GM23338 (cell line): ENCODE data around the gene PDE4D. TPM values are rescaled to one million over a fixed set of nuclear protein-coding genes. Genes with fewer than 3 reads are reported as not detected.
A peak's percentile ranks its signal among the peaks of the same experiment; 100 is the strongest.

ENCODE experiments used
- ATAC-seq: fragments of 200-7000 bp; cut with Tn5 transposase; 3 replicates; pipeline ENCODE4 v1.9.1; 2020
- DNase-seq: peaks from one replicate; pipeline ENCODE4 v3.0.0-alpha.2; 2015; ENCODE audit warnings: low spot score
- H2AFZ ChIP-seq: fragments of 200-600 bp; sonication (generic); 2 replicates; pipeline ENCODE4 v1.8.0; 2016; ENCODE audit warnings: antibody characterized with exemption, mild to moderate bottlenecking, moderate library complexity
- H3F3A ChIP-seq: fragments of 200-600 bp; sonication (generic); replicated peaks from 2 replicates; pipeline ENCODE4 v1.8.0; 2017; ENCODE audit warnings: antibody characterized with exemption, mixed run types, low read depth
- H3K27ac ChIP-seq: fragments of 200-600 bp; sonication (generic); 2 replicates; pipeline ENCODE4 v1.6.1; 2016; ENCODE audit warnings: low read depth
- H3K27me3 ChIP-seq: fragments of 200-600 bp; sonication (generic); 2 replicates; pipeline ENCODE4 v1.8.0; 2016; ENCODE audit warnings: mild to moderate bottlenecking, mixed run types, moderate library complexity; ENCODE audit not compliant: insufficient read depth
- H3K36me3 ChIP-seq: fragments of 200-600 bp; sonication (generic); 2 replicates; pipeline ENCODE4 v1.8.0; 2016; ENCODE audit warnings: mild to moderate bottlenecking; ENCODE audit not compliant: insufficient read depth
- H3K4me1 ChIP-seq: fragments of 200-600 bp; sonication (generic); 2 replicates; pipeline ENCODE4 v1.8.0; 2016; ENCODE audit warnings: mild to moderate bottlenecking, moderate library complexity; ENCODE audit not compliant: insufficient read depth
- H3K4me2 ChIP-seq: fragments of 200-600 bp; sonication (generic); 2 replicates; pipeline ENCODE4 v1.7.1; 2017; ENCODE audit warnings: mixed run types
- H3K4me3 ChIP-seq: fragments of 200-600 bp; sonication (generic); 2 replicates; pipeline ENCODE4 v1.6.1; 2016; ENCODE audit warnings: mixed run types
- H3K79me2 ChIP-seq: fragments of 200-600 bp; sonication (generic); replicated peaks from 2 replicates; pipeline ENCODE4 v1.8.0; 2017; ENCODE audit warnings: mild to moderate bottlenecking; ENCODE audit not compliant: insufficient read depth
- H3K9me2 ChIP-seq: fragments of 200-600 bp; sonication (generic); 2 replicates; pipeline ENCODE4 v1.8.0; 2017; ENCODE audit not compliant: insufficient read depth
- H4K20me1 ChIP-seq: fragments of 200-600 bp; sonication (generic); replicated peaks from 2 replicates; pipeline ENCODE4 v1.8.0; 2017; ENCODE audit warnings: mild to moderate bottlenecking; ENCODE audit not compliant: insufficient read depth
- H3K27ac Mint-ChIP-seq: 2 replicates; pipeline ENCODE4 v1.8.0; 2020; ENCODE audit warnings: inconsistent platforms, mild to moderate bottlenecking, moderate library complexity, mixed read lengths
- H3K27me3 Mint-ChIP-seq: 3 replicates; pipeline ENCODE4 v1.8.0; 2022; ENCODE audit warnings: low read depth, mild to moderate bottlenecking, moderate library complexity, mixed read lengths, inconsistent platforms; ENCODE audit not compliant: insufficient read depth, poor library complexity
- H3K36me3 Mint-ChIP-seq: 3 replicates; pipeline ENCODE4 v1.8.0; 2021; ENCODE audit warnings: low read depth, mild to moderate bottlenecking, inconsistent platforms, moderate library complexity, mixed read lengths
- H3K4me1 Mint-ChIP-seq: 3 replicates; pipeline ENCODE4 v1.8.0; 2020; ENCODE audit warnings: mild to moderate bottlenecking, inconsistent platforms, mixed read lengths
- H3K4me3 Mint-ChIP-seq: 3 replicates; pipeline ENCODE4 v1.8.0; 2021; ENCODE audit warnings: moderate library complexity, mild to moderate bottlenecking, inconsistent platforms, mixed read lengths
- H3K9me3 Mint-ChIP-seq: 3 replicates; pipeline ENCODE4 v1.8.0; 2020; ENCODE audit warnings: moderate library complexity, mild to moderate bottlenecking, inconsistent platforms, mixed read lengths
- CREB1 ChIP-seq: fragments of 250-450 bp; sonication (Bioruptor Pico); IDR thresholded peaks from 2 replicates; pipeline ENCODE4 v1.5.0; 2020; ENCODE audit warnings: low read depth, mild to moderate bottlenecking, moderate library complexity
- CTCF ChIP-seq, 2 experiments: fragments of 200-600 bp in 1 of 2; sonication (generic) in 1 of 2; conservative IDR thresholded peaks; 2 replicates each; pipeline versions ENCODE4 v1.5.1 to v1.6.1; 2016 to 2017; ENCODE audit warnings: antibody characterized with exemption in 2 of 2, low read depth in 2 of 2, mild to moderate bottlenecking in 2 of 2, moderate library complexity in 1 of 2
- ETS1 ChIP-seq: IDR thresholded peaks from 2 replicates; pipeline ENCODE4 v1.6.1; 2016; ENCODE audit warnings: antibody characterized with exemption
- EZH2 ChIP-seq: fragments of 200-600 bp; sonication (generic); IDR thresholded peaks from one replicate; pipeline ENCODE4 v1.8.0; 2017; ENCODE audit warnings: antibody characterized with exemption, mild to moderate bottlenecking, low read depth; ENCODE audit not compliant: unreplicated experiment
- EZH2phosphoT487 ChIP-seq: fragments of 200-600 bp; sonication (generic); IDR thresholded peaks from one replicate; pipeline ENCODE4 v1.8.1; 2018; ENCODE audit warnings: antibody characterized with exemption; ENCODE audit not compliant: unreplicated experiment
- NANOG ChIP-seq: IDR thresholded peaks from 2 replicates; pipeline ENCODE4 v1.6.1; 2016; ENCODE audit warnings: antibody characterized with exemption, borderline replicate concordance
- ZNF114 ChIP-seq: fragments of 250-450 bp; sonication (Bioruptor Pico); IDR thresholded peaks from 2 replicates; pipeline ENCODE4 v1.5.0; 2020; ENCODE audit warnings: mild to moderate bottlenecking, moderate library complexity
- ZNF331 ChIP-seq: fragments of 250-450 bp; sonication (Bioruptor Pico); IDR thresholded peaks from 2 replicates; pipeline ENCODE4 v1.5.0; 2020; ENCODE audit warnings: low read depth, mild to moderate bottlenecking, moderate library complexity
- polyA plus RNA-seq: library from polyadenylated mRNA; unstranded; fragments of >200 nt; fragmentation: Nextera tagmentation; extraction: Ambion mirVana; gene quantifications from 2 replicates; pipeline ENCODE4 v1.2.1, GENCODE V29; 2016
- total RNA-seq: library from RNA; depleted of rRNA; stranded (reverse); fragments of >200 nt; shearing (Covaris generic); gene quantifications from 2 replicates; pipeline ENCODE4 v1.2.3, GENCODE V29; 2014

The PDE4D gene
- total and polyA plus RNA-seq, 2 experiments from 2014 or later, result 2.1 to 4.7 TPM

- no peaks in the 10 kb centered on the region for H3K9me3 Mint-ChIP-seq
- Histone ChIP-seq H3K79me2 (no peaks in the 10 kb centered on the region), H3K4me1 (no peaks in the 10 kb centered on the region), H3K36me3 (no peaks in the 10 kb centered on the region), H3K27ac (no peak overlapping the region), H3F3A (no peaks in the 10 kb centered on the region), H3K4me2 (no peak overlapping the region), H2AFZ (no peak overlapping the region), H3K9me2 (no peaks in the 10 kb centered on the region), H3K4me3 (no peak overlapping the region), H3K27me3 (no peaks in the 10 kb centered on the region), H4K20me1 (no peaks in the 10 kb centered on the region)
- ATAC-seq, result no peak
- H3K27ac Mint-ChIP-seq, result no peak overlapping the region
- TF ChIP-seq CTCF (conservative IDR thresholded peaks at IDR 0.05; ENCODE audit: low read depth in 2 of 2) (no peak), EZH2phosphoT487 (no peak), ZNF331 (CRISPR knock-in tag) (no peak), ZNF114 (no peak), CREB1 (no peak), NANOG (no peak), EZH2 (no peak)
- H3K4me1 Mint-ChIP-seq, result peaks cover 6% of the 10 kb centered on the region
- no peak overlapping the region for H3K4me3 Mint-ChIP-seq
- no peaks in the 10 kb centered on the region for H3K36me3 Mint-ChIP-seq
- no peak for DNase-seq
- H3K27me3 Mint-ChIP-seq, result no peaks in the 10 kb centered on the region
Measured at GRCh38 chr5:59652449-59652848, 241.1 kb downstream of the PDE4D start.

- TF ChIP-seq CREB1 (no peak), ZNF331 (CRISPR knock-in tag) (no peak), ETS1 (no peak), CTCF (conservative IDR thresholded peaks at IDR 0.05; ENCODE audit: low read depth in 2 of 2) (no peak)
- Histone ChIP-seq H3K79me2 (no peaks in the 10 kb centered on the region), H3K4me3 (no peak overlapping the region), H3K4me1 (no peaks in the 10 kb centered on the region), H4K20me1 (no peaks in the 10 kb centered on the region), H3F3A (no peaks in the 10 kb centered on the region), H3K9me2 (no peaks in the 10 kb centered on the region), H3K36me3 (no peaks in the 10 kb centered on the region), H3K4me2 (no peak overlapping the region), H3K27me3 (no peaks in the 10 kb centered on the region), H2AFZ (peak overlapping the region; percentile 78), H3K27ac (no peak overlapping the region)
- Mint-ChIP-seq H3K9me3 (no peaks in the 10 kb centered on the region), H3K27ac (no peak overlapping the region; the same call in 1 of the 2 replicates), H3K4me1 (peaks cover 6% of the 10 kb centered on the region), H3K36me3 (no peaks in the 10 kb centered on the region), H3K27me3 (no peaks in the 10 kb centered on the region), H3K4me3 (no peak overlapping the region)
- ATAC-seq, result no peak
- no peak for DNase-seq
Measured at GRCh38 chr5:59648949-59649921, 244.3 kb downstream of the PDE4D start.
